Posterior cingulate gyrus (tissue), 11 donors: ENCODE results near the gene SIK3.
A peak's percentile ranks its signal among the peaks of the same experiment; 100 is the strongest.

ENCODE experiments used
- DNase-seq, 10 donors: peaks; one replicate each; pipeline versions ENCODE4 v3.0.0 to v3.0.0-alpha.2; 2020 to 2021; ENCODE audit warnings: mixed read lengths in 3 of 10
- intact Hi-C: fragments of 100-400 bp; cut with DNase I; formaldehyde crosslinking; loops from one replicate; pipeline ENCODE4 v1.15.1; 2023

SIK3 gene

DNA sequence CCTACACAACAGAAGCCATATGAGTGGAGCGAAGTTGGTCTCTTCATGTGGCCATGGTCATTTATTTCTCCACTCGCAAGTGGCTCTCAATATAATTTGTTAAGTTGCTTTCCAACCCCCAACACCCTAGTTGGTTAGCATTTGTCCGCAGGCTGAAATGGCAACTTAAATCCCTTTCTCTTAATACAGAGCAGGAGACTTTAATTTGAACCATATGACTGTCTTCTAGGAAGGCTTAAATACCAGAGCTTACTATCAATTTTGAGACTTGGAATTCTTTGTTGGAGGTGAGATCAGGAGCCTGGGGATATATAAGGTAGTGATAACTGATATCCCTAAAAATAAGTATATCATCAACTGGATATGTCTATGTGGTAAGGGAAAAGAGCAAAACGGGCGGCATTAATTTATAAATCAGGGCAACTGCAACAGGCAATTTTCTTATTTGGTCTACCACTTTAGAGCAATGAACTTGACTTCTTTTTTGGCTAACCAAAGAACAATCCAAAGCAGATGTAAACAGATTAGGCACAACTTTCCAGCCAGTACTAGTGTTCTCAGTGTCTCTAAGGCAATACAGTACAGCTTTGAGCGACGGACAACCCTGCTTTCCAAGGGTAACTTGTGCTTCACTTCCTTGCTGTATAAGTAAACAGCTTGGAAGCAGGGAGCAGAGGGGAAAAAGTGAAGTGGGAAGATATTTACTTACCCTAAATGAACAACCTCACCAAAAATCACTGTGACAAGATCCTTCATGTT, 186.1 kb downstream of the SIK3 start:
- no peak for DNase-seq
- intact Hi-C loops: no loop called here

DNA sequence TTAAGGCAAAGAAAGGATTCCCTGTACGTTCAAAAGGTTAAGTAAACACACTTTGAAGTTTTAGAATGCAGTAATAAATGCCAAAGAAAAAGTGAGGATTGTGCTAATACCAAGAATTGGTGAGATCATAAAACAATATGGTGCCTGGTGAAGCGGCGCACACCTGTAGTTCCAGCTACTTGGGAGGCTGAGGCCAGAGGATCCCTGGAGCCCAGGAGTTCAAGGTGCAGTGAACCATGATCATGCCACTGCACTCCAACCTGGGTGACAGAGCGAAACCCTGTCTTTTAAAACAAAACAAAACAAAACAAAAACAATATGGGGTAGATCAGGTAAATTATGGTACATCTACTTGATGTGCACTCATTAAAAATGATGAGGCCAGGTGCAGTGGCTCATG, 187.4 kb downstream of the SIK3 start:
- intact Hi-C loops: no loop called here
- DNase-seq: no peak

DNA sequence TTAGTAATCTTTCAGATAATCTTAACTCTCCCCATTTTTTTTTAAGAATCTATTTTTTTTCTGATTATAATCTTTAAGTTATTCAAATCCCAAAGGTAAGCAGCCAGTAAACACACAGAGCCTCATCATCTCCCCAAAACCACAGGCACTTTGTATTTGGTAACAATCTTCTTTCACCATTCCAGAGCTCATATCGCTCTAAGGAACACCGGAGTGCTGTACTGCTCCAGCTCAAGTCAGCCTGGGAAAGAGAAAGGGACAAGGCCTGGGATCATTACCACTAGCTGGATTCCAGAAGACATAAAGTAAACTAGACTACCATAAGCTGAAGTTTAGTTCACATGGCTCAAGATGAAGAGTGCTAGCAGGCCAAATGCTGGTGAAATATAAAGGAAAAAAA, 187.8 kb downstream of the SIK3 start:
- intact Hi-C loops: no loop called here
- no peak for DNase-seq

DNA sequence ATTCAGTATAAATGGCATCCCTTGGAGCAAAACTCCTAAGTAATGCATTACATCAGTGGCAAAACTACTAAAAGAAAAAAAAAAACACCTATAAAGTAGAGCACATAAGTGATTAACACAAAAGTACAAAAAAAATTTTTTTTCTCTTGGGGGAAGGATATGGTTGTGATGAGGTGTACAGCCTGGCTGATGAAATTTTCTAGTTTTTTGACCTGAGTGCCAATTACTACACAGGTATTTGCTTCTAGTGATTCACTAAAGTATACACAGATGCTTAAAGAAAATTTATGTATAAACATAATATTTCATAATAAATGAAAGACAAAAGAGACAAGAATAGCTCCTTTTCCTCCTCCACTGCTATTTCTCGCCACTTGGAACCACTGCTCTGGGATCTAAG, 189.0 kb downstream of the SIK3 start:
- intact Hi-C loops: no loop called here
- DNase-seq: no peak

DNA sequence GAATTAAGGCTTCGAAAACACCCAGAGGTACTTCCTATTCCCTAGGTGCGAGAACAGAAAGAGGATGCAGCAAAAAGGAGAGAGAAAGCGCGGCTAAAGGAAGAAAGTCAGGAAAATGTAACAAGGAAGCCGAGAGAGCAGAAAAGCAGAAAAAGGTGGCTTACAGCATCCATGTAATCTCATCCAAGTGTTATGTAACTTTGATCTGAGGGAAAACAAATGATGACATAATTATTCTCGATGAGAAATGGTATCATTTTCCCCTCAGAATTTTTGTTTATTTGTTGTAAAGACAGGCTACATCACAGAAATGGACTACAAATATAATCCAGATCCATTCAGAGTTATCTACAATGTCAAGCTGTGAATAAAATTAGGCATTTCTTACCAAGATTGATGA, 191.7 kb downstream of the SIK3 start:
- intact Hi-C loops: no loop called here
- no peak for DNase-seq

DNA sequence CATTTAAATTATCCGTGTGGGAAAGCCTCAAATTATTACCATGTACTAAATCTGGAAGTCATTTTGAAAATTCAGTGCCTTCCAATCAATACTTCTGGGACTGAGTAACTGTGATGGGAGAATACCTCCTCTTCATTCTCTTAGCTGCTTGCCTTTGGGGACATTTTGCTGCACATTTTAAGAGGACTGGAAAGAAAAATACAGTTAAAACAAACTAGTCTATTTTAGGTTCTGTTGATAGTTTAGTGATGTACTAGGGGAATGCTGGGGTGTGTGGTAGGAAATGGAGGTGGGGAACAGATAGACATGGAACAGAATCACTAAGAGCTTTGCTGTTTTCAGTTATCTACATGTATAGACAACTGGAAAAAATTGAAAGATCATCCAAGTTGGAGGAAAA, 195.1 kb downstream of the SIK3 start:
- DNase-seq: no peak
- intact Hi-C loops: no loop called here

DNA sequence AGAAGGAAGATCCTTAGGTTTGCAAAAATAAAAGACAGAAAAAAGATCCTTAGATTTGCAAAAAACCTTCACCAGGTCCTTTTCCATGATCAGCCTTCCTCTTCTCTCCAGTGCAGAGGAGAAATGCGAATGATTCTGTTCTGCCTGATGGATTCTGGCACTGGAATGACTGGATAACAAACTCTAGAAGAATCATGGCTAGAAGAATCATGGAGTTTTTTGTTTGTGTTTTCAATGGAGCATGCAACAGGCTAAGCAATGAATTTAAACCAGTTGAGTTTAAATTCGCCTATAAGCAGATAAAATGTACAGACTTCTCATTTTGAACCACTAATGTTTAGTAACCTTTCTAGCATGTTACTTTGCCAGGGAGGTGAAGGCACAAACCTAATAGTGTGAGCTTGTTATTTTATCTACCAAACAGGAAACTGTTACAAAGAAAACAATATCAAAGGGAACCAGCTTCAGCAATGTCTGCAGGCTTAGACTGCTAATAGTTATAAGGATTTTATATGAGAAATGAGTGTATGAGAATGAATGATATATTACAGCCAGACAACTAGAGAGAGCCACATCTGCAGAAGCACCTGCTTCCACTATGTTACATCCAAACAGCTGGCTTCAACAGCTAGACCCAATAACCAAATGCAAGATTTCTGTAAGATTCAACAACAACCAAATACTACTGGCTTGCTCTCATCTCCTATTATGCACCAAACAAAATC, 196.1 kb downstream of the SIK3 start:
- DNase-seq: no peak
- intact Hi-C loops: no loop called here

DNA sequence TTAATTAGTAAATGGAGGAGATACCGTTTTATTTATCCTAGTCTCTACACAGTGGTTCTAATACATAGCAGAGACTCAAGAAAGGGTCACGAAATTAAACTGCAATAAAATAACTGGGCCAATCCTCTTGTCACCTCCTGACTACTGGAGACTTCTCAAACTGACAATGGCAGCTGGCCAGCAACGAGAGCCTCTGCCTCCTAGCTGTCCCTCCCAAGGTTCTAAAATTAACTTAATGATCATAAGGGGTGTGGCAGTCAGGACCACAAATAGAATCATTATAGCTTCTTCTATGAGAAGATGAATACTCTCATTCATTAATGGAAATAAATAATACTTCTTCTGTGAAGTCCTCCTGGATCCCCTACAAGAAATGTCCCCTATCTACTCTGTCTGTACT, 197.0 kb downstream of the SIK3 start:
- DNase-seq: peak in 1 of 10 donors; percentile 31
- intact Hi-C loops: no loop called here

DNA sequence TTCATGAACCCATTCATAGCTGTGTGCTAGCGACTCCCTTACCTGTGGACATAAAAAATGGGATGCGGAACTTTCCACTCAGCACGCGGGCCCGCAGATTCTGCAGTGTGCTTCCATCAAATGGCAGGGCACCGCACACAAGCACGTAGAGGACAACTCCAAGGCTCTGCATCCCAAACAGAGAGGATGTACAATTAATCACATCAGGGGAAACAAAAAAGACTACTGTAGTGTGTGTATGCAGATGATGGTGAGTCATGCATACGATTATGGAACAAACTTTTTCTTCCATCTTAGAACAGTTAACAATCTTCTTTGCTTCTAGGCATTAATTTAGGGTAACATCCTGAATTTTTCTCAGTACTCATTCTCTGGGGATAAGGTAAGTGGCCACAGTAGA, 202.0 kb downstream of the SIK3 start:
- DNase-seq: no peak
- intact Hi-C loops: no loop called here

DNA sequence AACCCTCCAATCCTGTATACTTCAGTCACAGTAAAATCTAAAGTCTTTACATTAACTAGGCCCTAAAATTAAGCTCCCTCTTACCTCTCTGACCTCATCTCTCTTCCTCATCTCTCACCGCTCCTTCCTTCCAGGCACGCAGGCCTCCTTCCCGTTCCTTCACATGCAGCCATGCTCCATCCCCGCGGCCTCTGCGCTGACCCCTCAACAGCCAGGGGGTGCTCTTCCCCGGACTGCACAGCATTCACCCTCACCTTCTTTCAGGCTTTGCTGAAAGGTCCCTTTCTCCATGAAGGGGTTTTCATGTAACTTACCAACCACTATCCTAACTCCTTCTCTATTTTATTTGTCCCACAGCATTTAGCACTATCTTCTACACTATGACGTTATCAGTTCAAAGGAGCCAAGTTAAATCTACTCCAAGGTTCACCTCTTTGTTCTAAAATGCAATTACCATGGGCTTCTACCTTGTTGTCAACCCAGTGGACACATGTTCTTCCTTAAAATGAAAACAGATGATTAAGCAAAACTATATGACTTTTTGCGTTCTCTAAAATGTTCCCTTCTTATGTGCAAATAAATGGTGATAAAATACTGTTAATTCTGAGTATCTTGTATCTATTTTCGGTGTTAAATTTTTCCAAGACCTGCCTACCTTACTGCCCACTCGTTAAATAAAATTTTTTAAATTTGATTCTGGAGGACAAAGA, 203.0 kb downstream of the SIK3 start:
- intact Hi-C loops: no loop called here

DNA sequence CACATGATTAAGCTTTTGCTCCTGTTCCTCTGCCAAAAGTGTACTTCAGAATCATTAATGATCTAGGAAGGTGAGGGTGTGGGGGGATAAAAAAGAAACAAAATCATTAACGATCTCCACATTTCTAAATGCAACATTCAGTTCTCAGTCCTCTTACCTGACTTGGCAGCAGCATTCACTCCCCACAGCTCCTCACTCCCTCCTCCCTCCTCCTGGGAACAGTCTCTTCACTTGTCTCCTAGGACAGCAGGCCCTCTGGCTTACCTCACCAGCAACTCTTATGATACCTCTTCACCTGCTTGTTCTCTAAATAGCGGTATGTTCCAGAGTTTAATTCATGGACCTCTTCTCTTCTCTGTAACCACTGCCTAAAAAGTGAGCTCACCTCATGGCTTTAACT, 204.3 kb downstream of the SIK3 start:
- intact Hi-C loops: no loop called here
- DNase-seq: no peak

More for the DNA sequence above, 203.0 kb downstream of the SIK3 start:
- peak in 3 of 10 donors; percentile 41 to 84 (median 76) for DNase-seq

DNA sequence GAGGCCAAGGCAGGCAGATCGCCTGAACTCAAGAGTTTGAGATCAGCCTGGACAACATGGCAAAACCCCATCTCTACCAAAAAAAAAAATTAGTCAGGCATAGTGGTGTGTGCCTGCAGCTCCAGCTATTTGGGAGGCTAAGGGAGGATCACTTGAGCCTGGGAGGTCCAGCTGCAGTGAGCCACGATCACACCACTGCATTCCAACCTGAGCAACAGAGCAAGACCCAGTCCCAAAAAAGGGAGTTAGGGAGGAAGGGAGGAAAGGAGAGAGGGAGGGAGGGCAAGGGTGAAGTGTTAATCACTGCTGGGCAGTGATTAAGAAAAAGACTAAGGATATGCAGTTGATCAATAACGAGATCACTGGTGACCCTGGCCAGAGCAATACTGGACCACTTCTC, 204.8 kb downstream of the SIK3 start:
- DNase-seq: no peak
- intact Hi-C loops: no loop called here

DNA sequence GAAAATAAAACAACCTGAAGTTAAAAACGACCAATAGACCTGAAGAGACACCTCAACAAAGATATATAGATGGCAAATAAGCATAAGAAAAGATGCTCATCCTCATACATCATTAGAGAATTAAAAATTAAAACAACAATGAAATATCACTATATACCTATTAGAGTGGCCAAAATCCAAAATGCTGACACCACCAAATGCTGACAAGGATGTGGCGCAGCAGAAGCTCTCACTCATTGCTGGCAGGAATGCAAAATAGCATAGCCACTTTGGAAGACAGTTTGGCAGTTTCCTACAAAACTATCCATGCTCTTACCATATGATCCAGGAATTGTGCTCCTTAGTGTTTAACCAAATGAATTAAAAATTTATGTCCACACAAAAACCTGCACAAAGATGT, 205.9 kb downstream of the SIK3 start:
- intact Hi-C loops: no loop called here

DNA sequence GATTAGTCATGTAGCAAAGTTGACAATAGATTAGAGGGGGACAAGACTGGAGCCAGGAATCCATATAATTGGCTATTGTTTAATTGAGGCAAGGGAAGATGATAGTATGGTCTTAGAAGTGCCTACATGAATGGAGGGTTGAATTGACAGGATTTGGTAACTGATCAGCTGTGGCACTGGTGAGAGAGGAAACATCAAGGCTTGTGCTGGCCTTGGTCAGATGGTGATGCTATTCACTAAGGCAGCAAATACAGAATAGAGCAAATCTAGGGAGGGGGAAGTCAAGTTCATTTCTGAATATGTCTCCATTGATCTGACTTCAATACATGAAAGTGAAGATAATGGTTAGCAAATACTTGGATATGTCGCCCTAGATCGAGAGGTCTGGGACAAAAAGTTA, 206.5 kb downstream of the SIK3 start:
- intact Hi-C loops: no loop called here
- no peak for DNase-seq

More for the DNA sequence above, 205.9 kb downstream of the SIK3 start:
- DNase-seq: no peak

DNA sequence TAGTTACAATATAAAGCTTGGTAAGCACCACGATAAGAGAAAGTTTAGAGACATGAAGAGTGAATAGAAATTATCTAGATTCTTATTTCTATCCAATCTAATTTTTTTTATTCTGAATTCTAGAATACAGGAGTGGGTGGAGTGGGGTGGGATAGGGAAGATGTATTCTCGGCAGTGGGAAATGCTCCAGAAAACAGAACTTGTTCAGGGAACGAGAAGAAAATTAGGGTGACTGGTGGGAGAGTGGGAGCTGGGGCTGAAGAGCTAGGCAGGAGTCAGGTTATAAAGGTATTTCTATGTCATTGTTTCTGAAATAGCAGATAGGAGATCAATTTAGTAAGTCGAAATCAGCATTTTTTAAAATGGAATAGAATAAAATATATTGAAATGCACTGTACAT, 207.6 kb downstream of the SIK3 start:
- DNase-seq: no peak
- intact Hi-C loops: no loop called here

DNA sequence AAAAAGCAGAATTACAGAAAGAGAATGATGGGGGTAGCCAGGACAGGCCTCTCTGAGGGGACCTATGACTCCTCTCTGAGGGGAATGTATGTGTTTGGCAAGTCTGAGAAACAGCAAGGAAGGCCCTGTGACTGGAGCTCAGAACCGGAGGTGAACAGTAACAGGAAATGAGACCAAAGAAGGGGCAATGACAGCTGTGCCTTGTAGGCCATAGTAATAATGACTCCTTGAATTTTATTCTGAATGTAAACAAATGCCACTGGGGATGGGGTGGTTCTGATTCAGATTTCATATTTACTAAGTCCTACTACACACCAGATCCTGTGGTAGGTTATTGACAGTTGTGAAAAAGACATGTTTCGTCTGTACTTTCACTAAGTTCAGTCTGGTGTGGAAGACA, 208.0 kb downstream of the SIK3 start:
- DNase-seq: no peak
- intact Hi-C loops: no loop called here

DNA sequence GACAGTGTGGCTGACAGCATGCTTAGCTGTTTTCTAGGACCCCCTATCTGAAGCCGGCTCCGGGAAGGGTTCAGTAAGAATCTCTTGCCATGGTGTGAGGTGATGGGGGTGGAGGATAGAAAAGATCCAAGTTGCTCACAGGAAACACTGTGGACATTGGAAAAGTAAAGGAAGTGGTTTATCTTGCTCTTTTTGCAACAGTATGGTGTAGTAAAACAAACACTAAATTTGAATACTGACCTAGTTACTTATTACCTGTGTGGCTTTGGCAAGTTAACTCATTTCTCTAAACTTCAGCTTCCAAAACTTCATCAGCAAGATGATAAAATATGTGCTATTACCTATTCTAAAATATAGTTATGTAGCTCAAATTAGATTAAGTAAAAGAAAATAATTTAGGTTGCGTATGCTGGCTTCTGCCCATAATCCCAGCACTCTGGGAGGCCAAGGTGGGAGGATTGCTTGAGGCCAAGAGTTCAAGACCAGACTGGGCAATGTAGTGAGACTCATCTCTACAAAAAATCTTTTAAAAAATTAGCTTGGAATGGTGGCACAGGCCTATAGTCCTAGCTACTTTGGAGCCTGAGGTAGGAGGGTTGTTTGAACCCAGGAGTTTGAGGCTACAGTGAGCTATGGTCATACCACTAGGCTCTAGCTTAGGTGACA, 209.2 kb downstream of the SIK3 start:
- intact Hi-C loops: no loop called here
- DNase-seq: no peak

DNA sequence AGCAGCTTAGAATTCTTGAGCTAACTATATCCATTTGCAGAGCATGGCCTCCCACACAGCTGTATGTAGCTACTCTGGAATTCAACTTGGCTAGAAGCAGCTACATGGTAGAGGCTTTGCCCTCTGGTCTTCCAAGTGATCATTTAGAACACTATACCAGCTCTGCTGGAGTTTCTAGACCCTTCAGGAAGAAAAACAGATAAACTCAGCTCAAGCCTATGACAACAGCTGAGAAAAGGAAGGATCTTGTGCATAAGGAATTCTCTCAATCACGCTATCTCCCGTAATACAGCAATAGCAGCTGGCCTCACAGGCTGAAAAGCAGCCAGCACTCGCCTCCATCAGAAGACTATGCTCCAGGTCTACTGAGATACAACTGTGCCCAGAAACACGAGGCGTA, 210.2 kb downstream of the SIK3 start:
- peak in 4 of 10 donors; percentile 26 to 92 (median 48) for DNase-seq
- intact Hi-C loops: no loop called here

DNA sequence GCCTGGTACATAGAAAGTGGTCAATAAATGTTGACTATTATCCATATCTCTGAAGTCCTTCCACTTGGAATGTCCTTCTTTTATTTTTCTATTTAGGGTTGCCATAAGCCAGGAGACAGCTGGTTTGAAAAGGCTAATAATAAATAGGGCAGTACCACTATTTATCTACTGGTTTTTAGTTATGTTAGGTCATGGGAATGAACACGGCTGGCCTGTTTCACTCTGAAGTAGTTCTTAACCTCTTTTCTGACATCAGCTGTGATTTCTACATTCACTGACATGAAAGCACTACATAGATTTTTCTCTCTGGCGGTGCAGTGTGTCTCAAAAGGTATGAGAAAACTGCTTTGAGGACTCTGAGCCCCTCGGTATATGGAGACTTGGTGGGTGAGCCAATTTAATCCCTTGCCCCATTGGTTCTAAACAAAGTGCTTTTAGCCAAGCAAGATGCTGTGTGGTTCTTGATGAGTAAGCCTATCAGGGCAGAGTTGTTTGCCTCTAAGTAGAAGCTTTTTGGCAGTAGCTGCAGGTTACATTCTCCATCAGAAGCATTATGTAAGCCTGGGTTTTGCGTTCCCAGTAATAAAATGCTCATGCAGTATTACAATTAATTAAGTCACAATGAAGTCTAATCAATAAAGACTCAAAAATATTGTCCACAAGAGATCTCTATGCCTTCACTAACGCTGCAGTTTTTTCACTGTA, 212.1 kb downstream of the SIK3 start:
- no peak for DNase-seq
- intact Hi-C loops: no loop called here

DNA sequence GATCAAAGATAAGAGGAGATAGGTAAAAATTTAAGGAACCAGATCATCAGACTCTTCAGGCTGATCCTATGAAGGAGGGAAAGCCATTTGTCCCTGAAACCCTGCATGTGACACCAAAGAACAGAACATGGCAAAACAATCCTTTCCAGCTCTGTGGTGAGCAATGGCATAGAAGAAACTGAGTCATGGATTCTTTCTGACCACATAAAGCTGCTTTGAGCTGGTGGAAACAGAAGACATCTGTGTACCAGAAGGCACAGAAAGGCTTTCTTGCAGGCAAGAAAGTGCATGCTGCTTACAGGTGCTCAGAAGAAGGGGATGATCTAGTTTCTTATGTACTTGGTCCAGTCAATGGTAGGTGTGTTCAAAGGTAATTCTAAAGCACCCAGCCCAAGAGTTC, 215.8 kb downstream of the SIK3 start:
- intact Hi-C loops: no loop called here
- DNase-seq: no peak
